Fibroblast of villous mesenchyme (primary cell): ENCODE measurements around the gene SBDS. TPM values are rescaled to one million over a fixed set of nuclear protein-coding genes. Genes with fewer than 3 reads are reported as not detected.
A peak's percentile ranks its signal among the peaks of the same experiment; 100 is the strongest.

Experiments
- DNase-seq: peaks from one replicate; pipeline ENCODE4 v3.0.0-alpha.2; 2010; ENCODE audit warnings: low read depth
- H3K4me3 ChIP-seq: 2 replicates; pipeline ENCODE4 v1.5.1; 2011; ENCODE audit warnings: low read depth, mild to moderate bottlenecking, low read length
- CTCF ChIP-seq: IDR thresholded peaks from 2 replicates; pipeline ENCODE4 v1.5.1; 2012; ENCODE audit warnings: low read depth, mild to moderate bottlenecking, low read length; ENCODE audit not compliant: insufficient read depth
- total RNA-seq: library from RNA; depleted of rRNA; stranded (reverse); fragments of >200 nt; gene quantifications from 2 replicates; pipeline ENCODE4 v1.2.3, GENCODE V29; 2012

Gene SBDS
- total RNA-seq, 1 donor, result 108 TPM

GRCh38 chr7:66964411-66964810 is 31.0 kb downstream of the SBDS start:
- TF ChIP-seq CTCF, result no peak
- no peak overlapping the region for H3K4me3 ChIP-seq
- DNase-seq, result peak; percentile 89

- H3K4me3 ChIP-seq, result no peak overlapping the region
- no peak for TF ChIP-seq CTCF
- DNase-seq, result no peak
Observed at GRCh38 chr7:66961096-66961495, 34.3 kb downstream of the SBDS start.

GRCh38 chr7:66960192-66960591 is 35.2 kb downstream of the SBDS start:
- DNase-seq, result no peak
- TF ChIP-seq CTCF, result no peak
- no peak overlapping the region for H3K4me3 ChIP-seq

- no peak for TF ChIP-seq CTCF
- no peak overlapping the region for H3K4me3 ChIP-seq
- DNase-seq, result no peak
Observed at GRCh38 chr7:66958538-66959350, 36.6 kb downstream of the SBDS start.

- TF ChIP-seq CTCF, result no peak
- H3K4me3 ChIP-seq, result no peak overlapping the region
- no peak for DNase-seq
Observed at GRCh38 chr7:66957595-66958290, 37.6 kb downstream of the SBDS start.

GRCh38 chr7:66953044-66953427 is 42.4 kb downstream of the SBDS start:
- TF ChIP-seq CTCF, result no peak
- no peak for DNase-seq
- no peak overlapping the region for H3K4me3 ChIP-seq
